ENCODE measurements around the gene NACAD. TPM values are rescaled to one million over a fixed set of nuclear protein-coding genes. Genes with fewer than 3 reads are reported as not detected.
"Not testable (repeated sequence)": the region's sequence is repeated elsewhere in the genome, so short reads cannot be mapped to it uniquely, and the experiment has no call there.

Gene NACAD
- total RNA-seq, 4 donors from 2014 or later = 0.51 to 26.9 (median 5.4) TPM

GRCh38 chr7:45114926-45115325 lies 26.2 kb upstream of the NACAD start:
- H3K9me3 ChIP-seq = no peaks in the 10 kb centered on the region
- no peaks in the 10 kb centered on the region for H3K4me1 ChIP-seq
- no peak overlapping the region for H3K27ac ChIP-seq
- H3K36me3 ChIP-seq = no peaks in the 10 kb centered on the region
- intact Hi-C loops (cut with DNase I; ENCODE audit: low total_unique reads) = no loop called here
- no peak overlapping the region for H3K4me3 ChIP-seq
- no peaks in the 10 kb centered on the region for H3K27me3 ChIP-seq
- DNase-seq = no peak
- TF ChIP-seq CTCF (IDR thresholded peaks at IDR 0.05) = no peak

GRCh38 chr7:45114257-45114656 lies 25.5 kb upstream of the NACAD start:
- intact Hi-C loops (cut with DNase I; ENCODE audit: low total_unique reads); DNase-seq; H3K27me3 ChIP-seq; H3K36me3 ChIP-seq; H3K4me3 ChIP-seq; H3K27ac ChIP-seq; H3K9me3 ChIP-seq; H3K4me1 ChIP-seq: not testable (repeated sequence)

- intact Hi-C loops (cut with DNase I; ENCODE audit: low total_unique reads) = no loop called here
- H3K27me3 ChIP-seq = no peaks in the 10 kb centered on the region
- peaks cover 0 to 3% of the 10 kb centered on the region in 2 donors for H3K4me1 ChIP-seq
- peak overlapping the region in 1 of 2 donors; percentile 92 for H3K27ac ChIP-seq
- DNase-seq = no peak
- H3K36me3 ChIP-seq = no peaks in the 10 kb centered on the region
- H3K9me3 ChIP-seq = no peaks in the 10 kb centered on the region
- H3K4me3 ChIP-seq = peak overlapping the region in 1 of 2 donors; percentile 50
- no peak for TF ChIP-seq POLR2A (IDR thresholded peaks at IDR 0.05)
- no peak for TF ChIP-seq CTCF (IDR thresholded peaks at IDR 0.05)
These were observed 23.9 kb upstream of the NACAD start for GRCh38 chr7:45112648-45113047.

- intact Hi-C loops (cut with DNase I; ENCODE audit: low total_unique reads) = no loop called here
- TF ChIP-seq CTCF (IDR thresholded peaks at IDR 0.05) = peak in 3 of 4 experiments; percentile 10 to 55 (median 29)
- peak; percentile 70 to 93 for TF ChIP-seq POLR2A (IDR thresholded peaks at IDR 0.05)
These were observed 22.8 kb upstream of the NACAD start, which contains the start of gene TBRG4 for GRCh38 chr7:45111298-45112223. TSS of gene TBRG4 (minus strand) at chr7:45111697. CDS start at chr7:45109237, 2,460 bp downstream.

GRCh38 chr7:45108863-45109262 lies 20.1 kb upstream of the NACAD start:
- no peak for TF ChIP-seq POLR2A (IDR thresholded peaks at IDR 0.05)
- no peak for TF ChIP-seq CTCF (IDR thresholded peaks at IDR 0.05)
- Histone ChIP-seq H3K36me3 (no peaks in the 10 kb centered on the region), H3K4me1 (peaks cover 0 to 3% of the 10 kb centered on the region in 2 donors), H3K27me3 (no peaks in the 10 kb centered on the region), H3K4me3 (no peak overlapping the region), H3K27ac (no peak overlapping the region), H3K9me3 (no peaks in the 10 kb centered on the region)
- intact Hi-C loops (cut with DNase I; ENCODE audit: low total_unique reads) = no loop called here
- no peak for DNase-seq

More at GRCh38 chr7:45111298-45112223, 22.8 kb upstream of the NACAD start, which contains the start of gene TBRG4:
- Histone ChIP-seq H3K27me3 (no peaks in the 10 kb centered on the region), H3K4me3 (peak within 1 kb of the TSS; percentile 50 to 89), H3K4me1 (peaks cover 0 to 3% of the 10 kb centered on the region in 2 donors), H3K27ac (peak within 1 kb of the TSS; percentile 92), H3K9me3 (no peaks in the 10 kb centered on the region), H3K36me3 (no peaks in the 10 kb centered on the region)
- peak; percentile 92 to 94 for DNase-seq

Measured in uterus (tissue), 4 donors.